ENCODE measurements around the gene TMEM167B. TPM values are rescaled to one million over a fixed set of nuclear protein-coding genes. Genes with fewer than 3 reads are reported as not detected.
"Not testable (repeated sequence)": the region's sequence is repeated elsewhere in the genome, so short reads cannot be mapped to it uniquely, and the experiment has no call there.

Gene TMEM167B
- total RNA-seq, 1 donor from 2014 or later = 27.1 TPM

GRCh38 chr1:109046671-109047070 lies 43.9 kb upstream of the TMEM167B start:
- TF ChIP-seq CTCF (IDR thresholded peaks at IDR 0.05; ENCODE audit: unreplicated experiment) = no peak
- Mint-ChIP-seq H3K27ac (no peak overlapping the region), H3K4me1 (ENCODE audit: low read depth) (peaks cover 2% of the 10 kb centered on the region), H3K27me3 (peaks cover 3% of the 10 kb centered on the region), H3K36me3 (ENCODE audit: insufficient read depth) (no peaks in the 10 kb centered on the region), H3K9me3 (ENCODE audit: low read depth) (no peaks in the 10 kb centered on the region), H3K4me3 (ENCODE audit: low read depth) (no peak overlapping the region)
- no peak for DNase-seq (ENCODE audit: low spot score, unreplicated experiment)

GRCh38 chr1:109047339-109047738 lies 43.2 kb upstream of the TMEM167B start:
- no peak overlapping the region for H3K4me3 Mint-ChIP-seq (ENCODE audit: low read depth)
- no peak for DNase-seq (ENCODE audit: low spot score, unreplicated experiment)
- H3K36me3 Mint-ChIP-seq (ENCODE audit: insufficient read depth) = no peaks in the 10 kb centered on the region
- no peak overlapping the region for H3K27ac Mint-ChIP-seq
- peaks cover 3% of the 10 kb centered on the region for H3K27me3 Mint-ChIP-seq
- no peak for TF ChIP-seq CTCF (IDR thresholded peaks at IDR 0.05; ENCODE audit: unreplicated experiment)
- no peaks in the 10 kb centered on the region for H3K9me3 Mint-ChIP-seq (ENCODE audit: low read depth)
- H3K4me1 Mint-ChIP-seq (ENCODE audit: low read depth) = peaks cover 2% of the 10 kb centered on the region

- H3K4me3 Mint-ChIP-seq (ENCODE audit: low read depth) = no peak overlapping the region
- no peaks in the 10 kb centered on the region for H3K4me1 Mint-ChIP-seq (ENCODE audit: low read depth)
- H3K27me3 Mint-ChIP-seq = peaks cover 3% of the 10 kb centered on the region
- H3K27ac Mint-ChIP-seq = no peak overlapping the region
- no peaks in the 10 kb centered on the region for H3K9me3 Mint-ChIP-seq (ENCODE audit: low read depth)
- DNase-seq (ENCODE audit: low spot score, unreplicated experiment) = no peak
- no peaks in the 10 kb centered on the region for H3K36me3 Mint-ChIP-seq (ENCODE audit: insufficient read depth)
- TF ChIP-seq CTCF (IDR thresholded peaks at IDR 0.05; ENCODE audit: unreplicated experiment) = no peak
Measured at GRCh38 chr1:109048335-109048734, 42.2 kb upstream of the TMEM167B start.

GRCh38 chr1:109050228-109050995 lies 40.2 kb upstream of the TMEM167B start:
- Mint-ChIP-seq H3K4me3 (ENCODE audit: low read depth) (no peak overlapping the region), H3K27me3 (peaks cover 3% of the 10 kb centered on the region), H3K27ac (no peak overlapping the region), H3K9me3 (ENCODE audit: low read depth) (no peaks in the 10 kb centered on the region), H3K36me3 (ENCODE audit: insufficient read depth) (no peaks in the 10 kb centered on the region), H3K4me1 (ENCODE audit: low read depth) (no peaks in the 10 kb centered on the region)
- DNase-seq (ENCODE audit: low spot score, unreplicated experiment) = no peak
- no peak for TF ChIP-seq CTCF (IDR thresholded peaks at IDR 0.05; ENCODE audit: unreplicated experiment)

- not testable (repeated sequence) for H3K4me3 Mint-ChIP-seq (ENCODE audit: low read depth); H3K27me3 Mint-ChIP-seq; DNase-seq (ENCODE audit: low spot score, unreplicated experiment); H3K36me3 Mint-ChIP-seq (ENCODE audit: insufficient read depth); H3K9me3 Mint-ChIP-seq (ENCODE audit: low read depth); H3K4me1 Mint-ChIP-seq (ENCODE audit: low read depth); H3K27ac Mint-ChIP-seq
Measured at GRCh38 chr1:109052145-109052544, 38.4 kb upstream of the TMEM167B start.

GRCh38 chr1:109056064-109056463 lies 34.5 kb upstream of the TMEM167B start:
- H3K27me3 Mint-ChIP-seq = no peaks in the 10 kb centered on the region
- no peaks in the 10 kb centered on the region for H3K4me1 Mint-ChIP-seq (ENCODE audit: low read depth)
- H3K36me3 Mint-ChIP-seq (ENCODE audit: insufficient read depth) = no peaks in the 10 kb centered on the region
- no peak overlapping the region for H3K27ac Mint-ChIP-seq
- no peak for TF ChIP-seq CTCF (IDR thresholded peaks at IDR 0.05; ENCODE audit: unreplicated experiment)
- no peaks in the 10 kb centered on the region for H3K9me3 Mint-ChIP-seq (ENCODE audit: low read depth)
- DNase-seq (ENCODE audit: low spot score, unreplicated experiment) = no peak
- no peak overlapping the region for H3K4me3 Mint-ChIP-seq (ENCODE audit: low read depth)

Measured in progenitor cell of endocrine pancreas (in vitro differentiated cells).